ENCODE data around the gene SYTL3.
"Not testable (repeated sequence)": the region's sequence is repeated elsewhere in the genome, so short reads cannot be mapped to it uniquely, and the experiment has no call there.

SYTL3 gene

DNA sequence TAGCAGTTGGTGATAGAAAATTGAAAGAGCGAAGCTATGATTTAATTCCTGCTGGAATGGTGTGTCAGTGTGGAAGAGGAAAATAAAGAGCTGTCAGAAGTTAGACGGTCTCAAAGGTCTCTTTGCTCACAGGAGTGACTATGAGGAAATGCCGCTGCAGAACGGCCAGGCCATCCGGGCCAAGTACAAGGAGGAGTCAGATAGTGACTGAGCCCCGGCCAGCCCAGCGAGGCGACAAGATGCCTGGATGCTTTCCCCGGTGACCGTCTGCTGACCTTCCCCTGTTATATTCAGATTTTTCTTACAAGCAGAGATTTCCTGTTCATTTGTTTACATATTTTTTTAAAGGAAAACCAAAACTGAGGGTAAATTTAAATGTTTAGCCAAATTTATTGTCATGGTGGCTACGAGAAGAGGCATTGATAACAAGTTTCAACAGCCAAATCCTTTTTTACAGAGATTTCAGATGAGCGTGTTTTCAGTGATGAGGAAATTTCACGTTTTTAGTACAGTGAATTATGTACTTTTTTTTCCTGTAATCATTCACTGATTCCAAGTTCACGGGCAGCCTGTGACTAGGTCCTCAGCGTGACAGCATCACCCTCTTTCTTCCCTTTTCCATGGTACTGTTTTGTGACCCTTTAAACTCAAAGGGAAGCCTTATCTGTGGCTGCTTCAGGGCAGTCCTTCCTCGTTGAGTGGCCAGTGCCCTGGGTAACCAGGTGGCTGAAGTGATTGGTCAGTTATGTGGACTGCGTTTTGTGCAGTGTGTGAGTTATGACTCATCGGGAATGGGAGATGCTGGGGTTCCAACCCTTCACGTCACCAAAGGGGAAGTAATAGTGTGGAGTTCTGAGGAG, 17.9 kb upstream of the SYTL3 start:
- Histone ChIP-seq H2AFZ (ENCODE audit: low read length) (no peak overlapping the region), H3K9me2 (replicated peaks; ENCODE audit: low read depth, low read length) (no peaks in the 10 kb centered on the region), H3K4me3 (ENCODE audit: low read length, poor library complexity, severe bottlenecking) (no peak overlapping the region), H3K9me3 (ENCODE audit: insufficient read depth, low read depth, low read length) (no peaks in the 10 kb centered on the region), H3K27me3 (ENCODE audit: insufficient read depth, low read length, poor library complexity, severe bottlenecking) (peaks cover 30% of the 10 kb centered on the region), H3F3A (ENCODE audit: low read depth) (peaks cover 8% of the 10 kb centered on the region; the same call in 1 of the 2 replicates), H3K4me2 (ENCODE audit: low read depth, low read length, poor library complexity, severe bottlenecking) (no peak overlapping the region), H4K20me1 (ENCODE audit: insufficient read depth, low read length, poor library complexity, severe bottlenecking) (peaks cover 35% of the 10 kb centered on the region), H3K36me3 (ENCODE audit: insufficient read depth, low read length) (peaks cover 35% of the 10 kb centered on the region; the same call in 1 of the 2 replicates), H3K9ac (ENCODE audit: low read depth, low read length, poor library complexity, severe bottlenecking) (no peak overlapping the region), H3K79me2 (ENCODE audit: insufficient read depth, low read length) (no peaks in the 10 kb centered on the region), H3K4me1 (ENCODE audit: insufficient read depth, low read length, poor library complexity, severe bottlenecking) (peaks cover 10% of the 10 kb centered on the region)
- TF ChIP-seq, protein P1, sequence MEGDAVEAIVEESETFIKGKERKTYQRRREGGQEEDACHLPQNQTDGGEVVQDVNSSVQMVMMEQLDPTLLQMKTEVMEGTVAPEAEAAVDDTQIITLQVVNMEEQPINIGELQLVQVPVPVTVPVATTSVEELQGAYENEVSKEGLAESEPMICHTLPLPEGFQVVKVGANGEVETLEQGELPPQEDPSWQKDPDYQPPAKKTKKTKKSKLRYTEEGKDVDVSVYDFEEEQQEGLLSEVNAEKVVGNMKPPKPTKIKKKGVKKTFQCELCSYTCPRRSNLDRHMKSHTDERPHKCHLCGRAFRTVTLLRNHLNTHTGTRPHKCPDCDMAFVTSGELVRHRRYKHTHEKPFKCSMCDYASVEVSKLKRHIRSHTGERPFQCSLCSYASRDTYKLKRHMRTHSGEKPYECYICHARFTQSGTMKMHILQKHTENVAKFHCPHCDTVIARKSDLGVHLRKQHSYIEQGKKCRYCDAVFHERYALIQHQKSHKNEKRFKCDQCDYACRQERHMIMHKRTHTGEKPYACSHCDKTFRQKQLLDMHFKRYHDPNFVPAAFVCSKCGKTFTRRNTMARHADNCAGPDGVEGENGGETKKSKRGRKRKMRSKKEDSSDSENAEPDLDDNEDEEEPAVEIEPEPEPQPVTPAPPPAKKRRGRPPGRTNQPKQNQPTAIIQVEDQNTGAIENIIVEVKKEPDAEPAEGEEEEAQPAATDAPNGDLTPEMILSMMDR (conservative IDR thresholded peaks at IDR 0.05; ENCODE audit: low read length): no peak

DNA sequence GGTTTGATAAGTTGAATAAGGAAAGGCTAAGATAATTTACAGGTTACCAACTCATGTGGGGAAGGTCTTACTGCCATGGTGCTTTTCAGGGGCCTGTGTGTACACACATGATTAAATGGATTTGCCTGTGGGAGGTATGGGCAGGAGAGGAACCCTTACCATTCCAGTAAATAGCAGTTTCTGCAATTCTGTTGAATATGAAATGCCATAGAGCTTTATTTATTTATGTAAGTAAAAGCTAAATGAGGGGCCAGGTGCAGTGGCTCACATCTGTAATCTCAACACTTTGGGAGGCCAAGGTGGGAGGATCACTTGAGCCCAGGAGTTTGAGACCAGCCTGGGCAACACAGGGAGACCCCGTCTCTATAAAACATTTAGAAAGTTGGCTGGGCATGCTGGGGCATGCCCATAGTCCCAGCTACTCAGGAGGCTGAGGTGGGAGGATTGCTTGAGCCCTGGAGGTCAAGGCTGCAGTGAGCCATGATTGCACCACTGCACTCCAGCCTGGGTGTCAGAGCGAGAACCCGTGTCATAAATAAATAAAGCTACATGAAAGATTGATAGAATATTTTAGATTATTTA, 17.2 kb upstream of the SYTL3 start:
- H3K79me2 ChIP-seq (ENCODE audit: insufficient read depth, low read length); H3K4me2 ChIP-seq (ENCODE audit: low read depth, low read length, poor library complexity, severe bottlenecking); H3K9me3 ChIP-seq (ENCODE audit: insufficient read depth, low read depth, low read length); H3K4me3 ChIP-seq (ENCODE audit: low read length, poor library complexity, severe bottlenecking); H3K9ac ChIP-seq (ENCODE audit: low read depth, low read length, poor library complexity, severe bottlenecking); H3K9me2 ChIP-seq (replicated peaks; ENCODE audit: low read depth, low read length); H2AFZ ChIP-seq (ENCODE audit: low read length); H3F3A ChIP-seq (ENCODE audit: low read depth): not testable (repeated sequence)
- Histone ChIP-seq H3K4me1 (ENCODE audit: insufficient read depth, low read length, poor library complexity, severe bottlenecking) (peaks cover 10% of the 10 kb centered on the region), H3K27me3 (ENCODE audit: insufficient read depth, low read length, poor library complexity, severe bottlenecking) (peaks cover 37% of the 10 kb centered on the region), H3K36me3 (ENCODE audit: insufficient read depth, low read length) (peaks cover 30% of the 10 kb centered on the region; the same call in 1 of the 2 replicates), H4K20me1 (ENCODE audit: insufficient read depth, low read length, poor library complexity, severe bottlenecking) (peaks cover 35% of the 10 kb centered on the region)

DNA sequence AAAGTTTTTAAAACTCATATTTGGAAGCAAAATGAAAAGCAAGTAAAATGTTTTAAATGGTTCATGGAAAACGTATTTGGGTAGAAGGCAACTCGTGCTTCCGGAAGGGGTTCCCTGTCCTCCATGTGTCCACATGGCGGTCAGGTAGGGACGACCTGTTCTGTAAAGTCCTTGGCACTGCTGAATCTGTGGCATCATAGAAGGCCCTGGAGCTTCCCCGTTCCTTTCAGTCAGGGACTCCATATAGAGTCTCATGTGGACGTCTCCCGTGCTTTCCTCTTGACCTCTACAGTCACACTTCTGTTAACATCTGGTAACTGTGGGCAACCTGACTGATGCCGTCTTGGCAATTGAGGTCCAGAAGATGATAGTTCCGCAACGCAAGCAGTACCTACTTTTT, 16.7 kb upstream of the SYTL3 start:
- H2AFZ ChIP-seq (ENCODE audit: low read length): no peak overlapping the region
- H3K4me2 ChIP-seq (ENCODE audit: low read depth, low read length, poor library complexity, severe bottlenecking): no peak overlapping the region
- no peak overlapping the region for H3K9ac ChIP-seq (ENCODE audit: low read depth, low read length, poor library complexity, severe bottlenecking)
- no peaks in the 10 kb centered on the region for H3K9me3 ChIP-seq (ENCODE audit: insufficient read depth, low read depth, low read length)
- peaks cover 10% of the 10 kb centered on the region for H3K4me1 ChIP-seq (ENCODE audit: insufficient read depth, low read length, poor library complexity, severe bottlenecking)
- no peaks in the 10 kb centered on the region for H3K79me2 ChIP-seq (ENCODE audit: insufficient read depth, low read length)
- H4K20me1 ChIP-seq (ENCODE audit: insufficient read depth, low read length, poor library complexity, severe bottlenecking): peaks cover 35% of the 10 kb centered on the region
- no peak for TF ChIP-seq EZH2phosphoT487 (IDR thresholded peaks at IDR 0.05; ENCODE audit: borderline replicate concordance)
- TF ChIP-seq, protein P1 (conservative IDR thresholded peaks at IDR 0.05; ENCODE audit: low read length): no peak
- H3K4me3 ChIP-seq (ENCODE audit: low read length, poor library complexity, severe bottlenecking): no peak overlapping the region
- peaks cover 8% of the 10 kb centered on the region; the same call in 1 of the 2 replicates for H3F3A ChIP-seq (ENCODE audit: low read depth)
- H3K9me2 ChIP-seq (replicated peaks; ENCODE audit: low read depth, low read length): no peaks in the 10 kb centered on the region
- peaks cover 29% of the 10 kb centered on the region; the same call in 1 of the 2 replicates for H3K36me3 ChIP-seq (ENCODE audit: insufficient read depth, low read length)
- peaks cover 42% of the 10 kb centered on the region for H3K27me3 ChIP-seq (ENCODE audit: insufficient read depth, low read length, poor library complexity, severe bottlenecking)
